HT1080 (cell line): ENCODE measurements around the gene HK1. TPM values are rescaled to one million over a fixed set of nuclear protein-coding genes. Genes with fewer than 3 reads are reported as not detected.
A peak's percentile ranks its signal among the peaks of the same experiment; 100 is the strongest.
"Not testable (repeated sequence)": the region's sequence is repeated elsewhere in the genome, so short reads cannot be mapped to it uniquely, and the experiment has no call there.

Experiments used
- DNase-seq: peaks from one replicate; pipeline ENCODE4 v3.0.0-alpha.2; 2015; ENCODE audit warnings: low read depth
- total RNA-seq: library from RNA; depleted of rRNA; stranded (reverse); fragments of >200 nt; shearing (Covaris generic); gene quantifications from 2 replicates; pipeline ENCODE4 v1.2.3, GENCODE V29; 2014

HK1 gene
- total RNA-seq, 1 experiment from 2014 or later, result 150 TPM

GRCh38 chr10:69308304-69308703 lies 30.0 kb downstream of the HK1 start:
- DNase-seq, result not testable (repeated sequence)

GRCh38 chr10:69311309-69311708 lies 33.0 kb downstream of the HK1 start:
- no peak for DNase-seq

- DNase-seq, result no peak
These were observed 34.2 kb downstream of the HK1 start for GRCh38 chr10:69312528-69312927.

- no peak for DNase-seq
These were observed 36.8 kb downstream of the HK1 start for GRCh38 chr10:69315100-69315542.

GRCh38 chr10:69315610-69316312 lies 37.5 kb downstream of the HK1 start:
- DNase-seq, result no peak

- DNase-seq, result peak; percentile 80
These were observed 38.2 kb downstream of the HK1 start for GRCh38 chr10:69316313-69317059.

GRCh38 chr10:69317175-69317604 lies 38.9 kb downstream of the HK1 start:
- no peak for DNase-seq

GRCh38 chr10:69317626-69318105 lies 39.4 kb downstream of the HK1 start:
- no peak for DNase-seq

- peak; percentile 82 for DNase-seq
These were observed 40.0 kb downstream of the HK1 start for GRCh38 chr10:69318106-69318866.

- DNase-seq, result peak; percentile 65
These were observed 40.8 kb downstream of the HK1 start for GRCh38 chr10:69318867-69319727.

- no peak for DNase-seq
These were observed 41.6 kb downstream of the HK1 start for GRCh38 chr10:69319841-69320316.

GRCh38 chr10:69320521-69320920 lies 42.2 kb downstream of the HK1 start:
- DNase-seq, result no peak

- no peak for DNase-seq
These were observed 42.9 kb downstream of the HK1 start for GRCh38 chr10:69321039-69321715.

- no peak for DNase-seq
These were observed 43.6 kb downstream of the HK1 start for GRCh38 chr10:69321865-69322264.

GRCh38 chr10:69322346-69322745 lies 44.0 kb downstream of the HK1 start:
- DNase-seq, result not testable (repeated sequence)

- DNase-seq, result no peak
These were observed 45.3 kb downstream of the HK1 start for GRCh38 chr10:69323622-69324021.

GRCh38 chr10:69324583-69324982 lies 46.3 kb downstream of the HK1 start:
- DNase-seq, result no peak

- peak; percentile 71 for DNase-seq
These were observed 47.6 kb downstream of the HK1 start for GRCh38 chr10:69325637-69326523.

- no peak for DNase-seq
These were observed 48.4 kb downstream of the HK1 start for GRCh38 chr10:69326692-69327091.
